ENCODE data around the gene UTS2B.
A peak's percentile ranks its signal among the peaks of the same experiment; 100 is the strongest.
"Not testable (repeated sequence)": the region's sequence is repeated elsewhere in the genome, so short reads cannot be mapped to it uniquely, and the experiment has no call there.

UTS2B gene

DNA sequence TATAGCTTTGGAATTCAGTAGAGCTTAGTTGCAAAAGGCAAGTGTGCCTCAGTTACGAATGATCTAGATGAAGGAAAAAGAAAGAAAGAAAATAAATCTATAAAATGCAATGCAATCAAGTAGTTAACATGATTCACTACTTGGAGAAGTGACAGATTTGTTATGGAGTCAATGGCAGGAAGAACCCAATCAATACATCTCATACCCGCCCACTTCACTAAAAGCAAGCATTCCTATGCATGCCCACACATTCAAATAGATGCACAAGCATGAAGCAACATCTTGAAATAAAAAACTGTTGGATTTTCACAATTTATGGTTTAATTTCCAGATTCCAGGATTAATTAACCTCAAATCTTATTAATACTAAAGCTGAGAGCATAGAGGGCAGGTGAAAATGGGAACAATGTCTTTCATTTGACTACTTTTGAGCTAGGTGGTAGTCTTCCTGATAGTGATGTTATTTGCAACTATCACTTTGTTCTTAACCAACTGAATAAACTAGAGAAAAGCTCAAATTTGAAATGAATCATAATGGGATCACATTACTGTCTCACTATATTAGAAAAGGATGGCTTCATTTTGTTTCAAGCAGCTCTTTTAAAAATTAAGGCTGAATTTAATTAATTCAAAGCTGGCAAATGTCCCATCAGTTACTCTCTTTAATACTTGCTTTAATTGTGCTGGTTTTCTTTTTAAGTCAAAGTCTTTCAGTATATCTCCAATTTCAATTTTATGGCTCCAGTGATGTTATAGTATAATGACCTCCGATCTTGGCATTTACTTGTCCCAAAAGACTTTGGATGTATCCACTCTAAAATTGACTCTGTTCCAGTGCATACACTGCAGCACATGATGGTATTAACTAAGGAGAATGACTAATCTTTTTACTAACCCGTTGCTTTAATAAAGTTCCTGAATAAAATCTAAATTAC, 47.8 kb downstream of the UTS2B start:
- no peak overlapping the region for H3K4me3 Mint-ChIP-seq
- no peaks in the 10 kb centered on the region for H3K9me3 Mint-ChIP-seq
- no peaks in the 10 kb centered on the region for H3K4me1 Mint-ChIP-seq
- ATAC-seq (no peak), DNase-seq (ENCODE audit: low spot score in 2 of 2) (no peak)
- H3K27ac Mint-ChIP-seq = no peak overlapping the region
- H3K36me3 Mint-ChIP-seq = no peaks in the 10 kb centered on the region

DNA sequence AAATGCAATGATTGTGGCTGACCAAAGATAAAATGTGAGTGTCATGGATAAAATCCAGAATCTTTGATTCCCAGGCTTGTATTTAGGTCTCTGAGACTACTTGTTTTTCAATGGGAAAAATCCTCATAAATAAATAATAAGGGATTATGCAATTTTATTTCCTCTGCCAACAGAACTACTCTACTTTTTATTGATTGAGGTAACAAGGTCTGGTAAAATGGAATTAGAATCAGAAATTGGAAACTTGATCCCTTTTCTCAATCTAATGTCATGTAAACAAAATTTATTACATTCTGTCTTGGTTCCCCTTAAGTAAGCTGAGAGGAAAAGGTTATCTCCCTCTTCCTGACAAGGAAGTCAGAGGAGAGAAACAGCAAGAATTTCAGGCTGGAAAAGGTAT, 49.4 kb downstream of the UTS2B start:
- Mint-ChIP-seq H3K4me3 (no peak overlapping the region), H3K4me1 (no peaks in the 10 kb centered on the region), H3K36me3 (no peaks in the 10 kb centered on the region), H3K9me3 (no peaks in the 10 kb centered on the region), H3K27ac (no peak overlapping the region)
- DNase-seq (ENCODE audit: low spot score in 2 of 2) (no peak), ATAC-seq (no peak)

DNA sequence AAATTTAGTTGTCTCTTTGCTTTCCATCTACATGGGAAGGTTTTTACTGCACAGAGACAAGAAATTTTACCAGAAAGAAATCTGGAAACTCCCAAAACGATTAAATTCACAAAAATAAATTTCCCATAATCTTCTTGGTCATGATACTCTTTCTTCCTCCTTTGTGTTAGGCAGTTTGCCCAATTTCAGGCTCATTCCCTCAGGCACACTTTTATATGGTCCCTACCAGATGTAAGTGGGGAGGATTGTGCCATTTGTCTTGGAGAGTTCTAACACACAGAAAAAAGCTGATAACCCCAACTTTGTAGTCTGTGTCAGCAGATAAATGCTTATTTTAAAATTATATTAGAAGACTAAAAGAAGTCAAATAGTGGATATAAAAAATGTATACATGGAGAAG, 50.2 kb downstream of the UTS2B start:
- Mint-ChIP-seq H3K4me1 (no peaks in the 10 kb centered on the region), H3K27ac (no peak overlapping the region), H3K9me3 (no peaks in the 10 kb centered on the region), H3K4me3 (no peak overlapping the region), H3K36me3 (no peaks in the 10 kb centered on the region)
- ATAC-seq (no peak), DNase-seq (ENCODE audit: low spot score in 2 of 2) (no peak)

DNA sequence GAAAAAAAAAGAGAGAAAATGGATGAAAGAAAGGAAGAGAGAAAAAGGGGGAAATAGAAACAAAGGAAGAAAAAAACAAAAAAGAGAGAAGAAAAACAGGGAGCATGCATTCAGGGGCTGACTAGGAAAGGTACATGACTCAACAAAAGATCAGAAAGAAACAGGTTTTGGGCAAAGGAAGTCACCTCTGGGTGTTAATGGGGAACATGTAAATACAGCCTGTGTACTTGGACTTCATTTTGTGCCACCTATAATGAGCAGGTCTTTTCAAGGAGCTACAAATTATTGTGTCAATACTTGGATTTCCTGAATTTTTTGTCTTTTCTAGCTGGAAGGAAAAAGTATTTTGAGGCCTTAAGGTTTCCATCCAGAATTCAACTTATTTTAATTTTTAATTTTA, 54.6 kb downstream of the UTS2B start:
- Mint-ChIP-seq H3K4me1 (no peaks in the 10 kb centered on the region), H3K27ac (no peak overlapping the region), H3K36me3 (no peaks in the 10 kb centered on the region), H3K9me3 (peaks cover 6% of the 10 kb centered on the region), H3K4me3 (no peak overlapping the region)
- DNase-seq (ENCODE audit: low spot score in 2 of 2) = no peak
- no peak for ATAC-seq

DNA sequence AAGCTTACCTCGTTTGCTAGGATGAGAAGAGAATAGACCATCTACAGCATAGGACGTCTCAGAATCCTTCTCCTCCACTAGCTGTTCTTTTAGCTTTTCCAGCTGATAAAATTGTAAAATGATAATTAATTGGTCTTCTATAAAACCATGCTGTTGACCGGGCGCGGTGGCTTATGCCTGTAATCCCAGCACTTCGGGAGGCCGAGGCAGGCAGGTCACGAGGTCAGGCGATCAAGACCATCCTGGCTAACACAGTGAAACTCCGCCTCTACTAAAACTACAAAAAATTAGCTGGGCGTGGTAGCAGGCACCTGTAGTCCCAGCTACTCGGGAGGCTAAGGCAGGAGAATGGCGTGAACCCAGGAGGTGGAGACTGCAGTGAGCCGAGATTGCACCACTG, 55.1 kb downstream of the UTS2B start:
- not testable (repeated sequence) for H3K9me3 Mint-ChIP-seq; H3K4me1 Mint-ChIP-seq; DNase-seq (ENCODE audit: low spot score in 2 of 2); H3K4me3 Mint-ChIP-seq; H3K36me3 Mint-ChIP-seq; ATAC-seq; H3K27ac Mint-ChIP-seq

DNA sequence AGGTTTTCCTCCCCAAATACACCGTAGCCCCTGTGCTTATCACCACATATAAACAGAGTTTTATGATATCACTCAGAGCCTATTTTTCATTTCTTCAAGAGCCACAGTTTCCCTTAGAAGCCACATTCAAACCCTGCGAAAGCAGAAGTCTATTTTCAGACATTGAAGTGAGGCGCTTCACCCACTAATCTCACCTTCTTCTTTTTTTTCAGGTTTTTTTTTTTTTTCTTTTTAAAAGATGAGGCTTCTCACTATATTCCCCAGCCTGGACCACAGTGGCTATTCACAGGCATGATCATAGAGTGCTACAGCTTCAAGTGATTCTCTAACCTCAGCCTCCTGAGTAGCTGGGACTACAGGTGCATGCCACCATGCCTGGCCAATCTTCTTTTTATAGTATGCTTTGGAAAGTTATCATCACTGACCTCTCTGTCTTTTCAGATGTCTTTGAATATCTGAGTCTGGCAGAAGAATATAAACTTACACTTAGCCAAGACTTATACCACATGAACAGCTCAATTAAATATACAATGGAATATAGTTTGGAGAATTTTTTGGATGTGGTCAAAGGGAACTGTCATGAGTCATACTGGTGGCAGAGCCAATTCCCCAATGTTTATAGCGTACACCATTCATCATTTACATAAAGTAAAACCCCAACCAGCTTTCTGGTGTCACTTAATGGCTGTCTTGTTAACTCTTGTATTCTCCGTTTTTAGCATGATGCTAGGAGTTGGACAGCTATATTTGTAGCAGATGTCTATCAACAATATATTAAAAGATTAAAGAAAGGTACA, 60.8 kb downstream of the UTS2B start:
- DNase-seq (ENCODE audit: low spot score in 2 of 2) (no peak), ATAC-seq (no peak)
- no peaks in the 10 kb centered on the region for H3K4me1 Mint-ChIP-seq
- no peak overlapping the region for H3K27ac Mint-ChIP-seq
- H3K9me3 Mint-ChIP-seq = peaks cover 9% of the 10 kb centered on the region
- no peak overlapping the region for H3K4me3 Mint-ChIP-seq
- H3K36me3 Mint-ChIP-seq = no peaks in the 10 kb centered on the region

DNA sequence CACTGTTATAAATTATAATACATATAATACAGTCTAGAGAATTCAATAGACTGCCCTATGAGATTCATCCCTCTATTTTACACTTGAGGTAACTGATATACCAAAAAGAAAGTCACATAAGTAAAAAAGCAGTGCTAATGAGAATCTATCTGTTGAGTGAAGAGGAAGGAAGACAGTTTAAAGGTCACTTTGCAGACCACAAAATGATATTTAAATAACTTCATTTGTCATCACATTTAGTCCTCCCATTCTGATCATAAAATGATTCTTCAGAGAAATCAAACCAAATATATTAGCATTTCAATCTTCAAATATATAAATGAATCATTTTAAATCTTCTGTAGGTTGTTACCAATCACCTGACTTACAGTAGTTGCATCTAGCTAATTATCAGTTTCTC, 61.6 kb downstream of the UTS2B start:
- ATAC-seq (no peak), DNase-seq (ENCODE audit: low spot score in 2 of 2) (no peak)
- no peak overlapping the region for H3K27ac Mint-ChIP-seq
- H3K4me3 Mint-ChIP-seq = no peak overlapping the region
- no peaks in the 10 kb centered on the region for H3K4me1 Mint-ChIP-seq
- no peaks in the 10 kb centered on the region for H3K36me3 Mint-ChIP-seq
- H3K9me3 Mint-ChIP-seq = peaks cover 9% of the 10 kb centered on the region

DNA sequence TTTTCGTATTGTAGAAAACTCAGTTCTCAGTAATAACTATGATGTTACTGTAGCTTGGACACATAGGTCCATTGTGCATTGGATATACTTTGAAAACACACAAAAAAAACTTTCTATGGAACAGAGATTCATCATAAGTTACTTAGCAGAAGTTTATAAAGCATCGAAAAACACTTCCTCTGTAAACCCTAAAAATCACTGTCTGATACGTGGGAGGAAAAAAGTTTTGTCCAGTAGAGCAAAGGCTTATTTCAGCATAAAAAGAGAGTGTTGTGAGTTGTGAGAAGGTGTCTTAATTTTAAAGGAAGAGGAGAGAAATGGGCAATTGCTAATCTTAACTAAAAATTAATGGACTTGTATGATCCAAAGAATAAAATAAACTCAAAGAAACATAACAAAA, 66.5 kb downstream of the UTS2B start:
- no peak overlapping the region for H3K4me3 Mint-ChIP-seq
- peaks cover 3% of the 10 kb centered on the region for H3K9me3 Mint-ChIP-seq
- no peaks in the 10 kb centered on the region for H3K36me3 Mint-ChIP-seq
- DNase-seq (ENCODE audit: low spot score in 2 of 2) (no peak), ATAC-seq (no peak)
- no peaks in the 10 kb centered on the region for H3K4me1 Mint-ChIP-seq
- H3K27ac Mint-ChIP-seq = no peak overlapping the region

DNA sequence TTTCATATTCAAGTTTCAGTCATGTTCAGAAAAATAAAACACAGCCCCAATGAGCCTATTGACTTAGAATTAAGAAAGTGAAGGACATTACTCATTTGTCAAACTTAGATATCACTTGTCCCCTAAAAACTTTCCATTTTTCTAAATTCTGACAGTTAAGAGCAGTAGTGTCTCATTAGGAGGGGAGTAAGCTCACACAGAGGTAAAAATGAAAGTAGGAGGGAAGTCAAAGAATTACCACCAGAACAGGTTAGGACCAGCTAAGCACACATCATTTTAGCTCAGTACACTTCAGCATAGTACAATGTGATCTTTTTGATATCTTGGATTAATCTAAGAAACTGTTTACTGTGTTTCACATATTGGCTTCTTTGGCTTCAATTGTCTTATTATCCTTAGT, 67.0 kb downstream of the UTS2B start:
- no peak overlapping the region for H3K27ac Mint-ChIP-seq
- H3K9me3 Mint-ChIP-seq = peaks cover 3% of the 10 kb centered on the region
- DNase-seq (ENCODE audit: low spot score in 2 of 2) = no peak
- no peak overlapping the region for H3K4me3 Mint-ChIP-seq
- no peaks in the 10 kb centered on the region for H3K36me3 Mint-ChIP-seq
- ATAC-seq = peak; percentile 66
- no peaks in the 10 kb centered on the region for H3K4me1 Mint-ChIP-seq

DNA sequence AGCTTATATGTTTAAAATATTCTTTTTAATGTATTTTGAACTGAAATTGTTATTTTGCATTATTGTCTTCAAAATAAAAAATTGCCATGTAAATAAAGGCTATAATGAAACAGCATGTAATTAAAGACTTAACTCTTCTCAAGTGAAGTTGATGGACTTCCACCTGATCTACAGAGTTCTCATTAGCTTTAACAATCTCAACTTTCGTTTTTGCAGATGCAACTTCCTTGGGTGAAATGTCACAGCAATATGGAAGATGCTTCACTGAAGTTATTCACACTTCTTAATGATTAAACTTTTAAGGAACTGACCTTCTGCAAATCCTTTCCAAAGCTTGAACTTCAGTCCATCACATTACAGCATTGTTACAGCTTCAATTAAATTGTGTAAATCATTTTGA, 67.7 kb downstream of the UTS2B start:
- no peak overlapping the region for H3K27ac Mint-ChIP-seq
- ATAC-seq = no peak
- H3K4me3 Mint-ChIP-seq = no peak overlapping the region
- H3K36me3 Mint-ChIP-seq = no peaks in the 10 kb centered on the region
- no peaks in the 10 kb centered on the region for H3K4me1 Mint-ChIP-seq
- H3K9me3 Mint-ChIP-seq = peaks cover 3% of the 10 kb centered on the region
- no peak for DNase-seq (ENCODE audit: low spot score in 2 of 2)

DNA sequence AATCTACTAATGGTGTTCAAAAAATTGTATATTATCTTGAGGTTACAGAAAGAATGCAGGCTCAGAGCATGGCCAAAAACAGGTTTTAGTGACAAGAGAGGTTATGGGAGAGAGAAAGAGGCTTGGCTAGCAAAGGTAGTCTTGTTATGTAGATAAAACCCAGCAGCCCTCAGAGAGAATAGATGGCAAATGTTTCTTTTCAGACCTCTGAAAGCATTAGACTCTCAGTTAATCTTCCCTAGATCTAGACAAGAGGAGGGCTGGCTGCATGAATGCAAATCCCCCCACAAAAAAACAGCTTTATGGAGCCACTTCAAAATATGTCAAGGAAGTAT, 69.1 kb downstream of the UTS2B start:
- Mint-ChIP-seq H3K27ac (no peak overlapping the region), H3K36me3 (no peaks in the 10 kb centered on the region), H3K4me3 (no peak overlapping the region), H3K4me1 (no peaks in the 10 kb centered on the region), H3K9me3 (no peaks in the 10 kb centered on the region)
- DNase-seq (ENCODE audit: low spot score in 2 of 2) = no peak
- no peak for ATAC-seq

DNA sequence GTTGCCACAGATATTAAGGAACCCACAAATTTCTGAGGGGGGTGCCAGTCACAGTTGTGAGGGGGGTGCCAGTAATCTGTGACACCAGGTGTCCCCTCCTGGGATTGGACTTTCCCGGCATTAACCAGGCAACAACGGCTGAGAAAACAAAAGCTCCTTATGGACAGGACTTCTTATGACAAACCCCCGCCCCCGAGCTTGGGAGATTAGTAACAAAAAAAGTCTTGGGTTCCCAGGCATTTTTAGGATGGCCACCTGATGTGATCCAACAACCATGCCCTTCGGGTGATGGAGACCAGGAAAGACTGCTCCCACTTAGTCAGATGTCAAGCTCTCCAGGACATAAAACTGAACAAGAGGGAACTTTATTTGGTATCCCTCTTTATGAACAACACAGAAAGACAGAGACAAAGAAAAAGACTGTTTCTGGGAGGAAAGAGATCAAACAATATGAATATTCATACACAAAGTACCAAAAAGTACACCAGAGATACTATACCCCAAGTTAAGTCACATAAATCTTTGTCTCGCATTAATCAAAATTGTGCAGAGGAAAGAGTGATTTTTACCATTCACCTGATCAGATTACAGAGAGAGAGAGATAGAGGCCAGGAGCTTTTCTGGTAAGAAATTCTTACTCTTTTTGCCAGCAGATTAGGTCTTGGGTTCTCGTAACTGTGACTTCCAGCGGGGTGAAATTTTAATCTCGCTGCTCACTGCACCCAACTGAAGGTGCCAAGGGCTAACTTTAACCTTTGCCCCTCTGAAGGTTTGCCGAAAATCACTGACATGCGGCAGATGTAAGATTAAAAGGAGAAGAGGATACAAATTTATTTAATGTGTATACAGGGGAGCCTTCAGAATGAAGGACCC, 69.7 kb downstream of the UTS2B start:
- H3K4me1 Mint-ChIP-seq = no peaks in the 10 kb centered on the region
- no peak overlapping the region for H3K4me3 Mint-ChIP-seq

DNA sequence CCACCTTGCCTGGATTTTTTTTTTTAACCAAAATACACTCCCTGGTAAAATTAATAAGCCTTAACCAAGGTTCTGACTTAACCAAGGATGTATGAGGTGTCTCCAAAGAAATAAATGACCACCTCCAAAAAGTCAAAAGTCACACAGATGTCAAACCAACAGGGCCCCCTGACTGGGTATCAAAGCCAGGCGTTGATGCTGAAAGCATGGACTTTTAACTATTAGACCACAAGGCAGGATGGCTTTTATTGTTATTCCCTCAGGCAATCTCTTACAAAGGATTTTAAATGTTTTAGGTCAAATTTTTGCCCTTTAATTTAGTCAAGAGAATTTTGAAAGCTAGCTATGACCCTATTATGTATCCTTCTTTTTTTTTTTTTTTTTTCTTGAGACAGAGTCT, 70.8 kb downstream of the UTS2B start:
- Mint-ChIP-seq H3K36me3 (no peaks in the 10 kb centered on the region), H3K4me1 (no peaks in the 10 kb centered on the region), H3K27ac (no peak overlapping the region), H3K4me3 (no peak overlapping the region), H3K9me3 (no peaks in the 10 kb centered on the region)
- ATAC-seq = no peak
- no peak for DNase-seq (ENCODE audit: low spot score in 2 of 2)

More for the DNA sequence above, 69.7 kb downstream of the UTS2B start:
- no peak for DNase-seq (ENCODE audit: low spot score in 2 of 2)
- H3K36me3 Mint-ChIP-seq = no peaks in the 10 kb centered on the region
- H3K9me3 Mint-ChIP-seq = no peaks in the 10 kb centered on the region
- ATAC-seq = no peak
- H3K27ac Mint-ChIP-seq = no peak overlapping the region

DNA sequence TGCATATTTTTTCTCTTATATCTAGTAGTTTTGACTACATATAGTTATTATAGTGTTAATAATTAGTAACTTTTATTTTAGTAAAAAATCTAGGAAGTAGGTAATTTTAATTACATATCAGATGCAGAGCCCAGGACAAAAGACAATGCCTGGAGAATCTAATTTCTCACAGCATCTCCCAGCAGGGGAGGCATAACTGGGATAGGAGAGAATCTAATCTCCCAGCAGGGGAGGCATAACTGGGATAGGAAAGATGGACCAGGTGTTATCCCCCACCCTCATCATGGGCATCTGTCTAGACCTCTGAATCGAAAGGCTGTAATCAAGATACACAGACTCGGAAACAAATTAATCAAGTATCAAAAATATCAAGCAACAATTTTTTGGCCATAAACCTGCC, 73.0 kb downstream of the UTS2B start:
- ATAC-seq (no peak), DNase-seq (ENCODE audit: low spot score in 2 of 2) (no peak)
- Mint-ChIP-seq H3K9me3 (no peaks in the 10 kb centered on the region), H3K4me3 (no peak overlapping the region), H3K27ac (no peak overlapping the region), H3K4me1 (no peaks in the 10 kb centered on the region), H3K36me3 (no peaks in the 10 kb centered on the region)

DNA sequence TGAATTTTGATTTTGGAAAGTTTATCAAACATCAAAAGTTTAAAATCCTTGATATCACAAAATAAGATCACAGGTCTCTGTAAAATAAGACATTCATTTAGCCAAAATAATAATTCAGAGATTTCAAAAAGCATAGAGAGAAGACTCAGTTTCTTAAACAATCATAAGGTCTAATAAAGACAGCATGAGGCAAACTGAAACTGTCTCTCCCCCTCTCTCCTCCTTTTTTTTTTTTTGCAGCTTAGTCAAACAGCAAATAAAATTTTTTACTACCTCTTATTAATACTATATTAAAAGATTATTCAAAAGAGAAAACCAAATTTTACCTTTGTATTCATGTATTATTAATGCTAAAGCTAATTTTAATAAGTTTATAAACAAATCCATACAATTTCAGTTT, 73.9 kb downstream of the UTS2B start:
- DNase-seq (ENCODE audit: low spot score in 2 of 2) = no peak
- no peak overlapping the region for H3K27ac Mint-ChIP-seq
- H3K36me3 Mint-ChIP-seq = no peaks in the 10 kb centered on the region
- no peaks in the 10 kb centered on the region for H3K4me1 Mint-ChIP-seq
- no peak overlapping the region for H3K4me3 Mint-ChIP-seq
- no peaks in the 10 kb centered on the region for H3K9me3 Mint-ChIP-seq
- ATAC-seq = no peak

All from stimulated activated effector memory CD8-positive, alpha-beta T cell treated with anti-CD3 and anti-CD28 coated beads, Interleukin-12 subunit alpha, Interleukin-12 subunit beta, amount 100 ng/mL, for 72 hours (primary cell).